NCI-H2029 (cell line): Measurements from ENCODE around the gene IL20RB.
"Not testable (repeated sequence)": the region's sequence is repeated elsewhere in the genome, so short reads cannot be mapped to it uniquely, and the experiment has no call there.

Experiments used
- DNase-seq: peaks from one replicate; lab custom pipeline; 2025; lab: John Stamatoyannopoulos, UW

IL20RB gene

DNA sequence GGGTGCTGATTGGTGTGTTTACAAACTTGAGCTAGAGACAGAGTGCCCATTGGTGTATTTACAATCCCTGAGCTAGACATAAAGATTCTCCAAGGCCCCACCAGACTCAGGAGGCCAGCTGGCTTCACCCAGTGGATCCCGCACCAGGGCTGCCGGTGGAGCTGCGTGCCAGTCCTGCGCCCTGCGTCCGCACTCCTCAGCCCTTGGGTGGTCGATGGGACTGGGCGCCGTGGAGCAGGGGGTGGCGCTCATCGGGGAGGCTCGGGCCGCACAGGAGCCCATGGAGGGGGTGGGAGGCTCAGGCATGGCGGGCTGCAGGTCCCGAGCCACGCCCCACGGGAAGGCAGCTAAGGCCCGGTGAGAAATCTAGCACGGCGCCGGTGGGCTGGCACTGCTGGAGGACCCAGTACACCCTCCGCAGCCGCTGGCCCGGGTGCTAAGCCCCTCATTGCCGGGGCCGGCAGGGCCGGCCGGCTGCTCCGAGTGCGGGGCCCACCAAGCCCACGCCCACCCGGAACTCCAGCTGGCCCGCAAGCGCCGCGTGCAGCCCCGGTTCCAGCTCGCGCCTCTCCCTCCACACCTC lies 29.7 kb downstream of the IL20RB start:
- DNase-seq: not testable (repeated sequence)

DNA sequence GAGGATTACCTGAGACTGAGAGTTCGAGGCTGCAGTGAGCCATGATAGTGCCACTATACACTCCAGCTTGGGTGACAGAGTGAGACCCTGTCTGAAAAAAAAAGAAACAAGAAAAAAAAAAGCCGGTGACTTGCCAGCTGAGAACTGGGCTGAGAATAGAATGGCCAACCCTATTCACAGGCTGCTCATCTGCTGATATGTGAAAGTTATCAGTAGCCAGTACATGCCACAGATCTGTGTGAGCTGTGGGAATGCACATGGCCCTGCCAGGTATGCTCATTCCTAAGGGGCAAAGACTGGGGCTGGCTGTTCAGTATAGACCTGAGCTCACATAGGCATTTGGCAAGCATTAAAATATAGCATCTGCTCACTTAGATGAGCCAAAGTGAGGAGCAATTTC lies 30.9 kb downstream of the IL20RB start:
- no peak for DNase-seq

DNA sequence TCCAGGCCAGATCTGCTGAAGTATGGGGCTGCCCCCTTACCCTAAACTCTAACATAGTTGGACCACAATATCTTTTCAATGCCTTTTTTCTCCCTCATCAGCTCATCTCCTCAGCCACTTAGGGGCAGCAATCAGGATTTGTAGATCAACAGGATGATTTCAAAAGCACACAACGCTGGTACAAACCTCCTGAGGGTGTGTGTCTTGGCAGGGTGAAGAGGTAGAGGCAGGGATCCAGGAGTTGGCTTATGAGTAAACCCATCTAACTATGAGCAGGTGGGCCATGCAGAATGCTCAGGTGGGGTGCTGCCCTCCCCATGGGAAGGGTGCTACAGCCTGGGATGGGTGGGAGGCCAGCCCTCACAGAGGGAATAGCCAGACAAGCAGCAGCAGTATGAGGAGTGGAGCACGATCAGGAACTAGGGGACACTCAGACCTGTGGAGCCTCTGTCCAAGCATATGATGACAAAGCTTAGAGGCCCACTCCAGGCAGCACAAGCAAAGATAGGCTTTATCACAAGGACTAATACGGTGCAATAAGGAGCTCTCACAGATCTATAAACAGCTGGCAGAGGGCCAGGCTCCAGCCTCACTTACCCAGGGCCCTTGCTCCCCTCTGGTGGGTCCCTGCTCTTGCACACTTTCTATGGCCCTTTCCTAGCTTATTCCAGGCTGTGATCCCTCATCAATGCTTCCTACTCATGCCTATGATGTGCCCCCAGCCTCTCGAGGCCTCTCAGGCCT lies 32.2 kb downstream of the IL20RB start:
- no peak for DNase-seq

DNA sequence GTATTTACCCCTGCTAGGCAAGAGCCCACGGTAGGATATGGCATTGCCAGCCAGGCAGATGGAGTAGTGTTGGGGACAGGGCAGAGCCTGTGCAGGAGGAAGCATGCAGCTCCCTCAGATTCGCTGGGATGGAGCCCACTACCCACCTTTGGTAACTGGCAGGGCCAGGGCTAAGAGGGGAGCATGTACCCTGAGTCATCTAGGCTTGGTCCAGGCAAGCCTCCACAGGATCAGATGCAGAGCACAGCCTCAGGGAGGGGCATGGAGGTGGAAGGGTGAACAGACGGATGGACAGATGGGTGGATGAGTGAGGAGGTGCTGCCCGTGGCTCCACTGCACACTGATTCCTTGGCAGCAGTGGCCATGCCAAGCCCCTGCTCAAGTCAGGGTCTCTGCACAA lies 33.0 kb downstream of the IL20RB start:
- DNase-seq: no peak

DNA sequence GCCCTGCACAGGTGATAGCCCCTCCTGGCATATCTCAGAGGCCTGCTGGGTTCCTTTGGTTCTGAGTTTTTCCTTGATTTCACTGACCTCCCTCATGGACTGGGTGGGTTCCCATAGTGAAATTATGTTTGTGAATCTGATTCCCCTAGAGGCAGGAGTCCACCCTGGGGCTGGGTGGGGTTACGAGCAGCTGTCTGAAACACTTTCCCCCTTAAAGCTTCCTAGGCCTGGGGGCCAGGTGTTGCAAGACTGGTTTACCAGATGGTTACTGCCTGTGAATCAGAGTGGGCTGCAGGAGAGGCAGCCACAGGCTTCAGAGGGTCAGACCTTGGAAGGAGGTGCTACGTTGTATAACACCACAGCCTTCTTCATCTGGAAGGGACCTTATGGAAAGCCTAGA lies 34.3 kb downstream of the IL20RB start:
- DNase-seq: no peak

DNA sequence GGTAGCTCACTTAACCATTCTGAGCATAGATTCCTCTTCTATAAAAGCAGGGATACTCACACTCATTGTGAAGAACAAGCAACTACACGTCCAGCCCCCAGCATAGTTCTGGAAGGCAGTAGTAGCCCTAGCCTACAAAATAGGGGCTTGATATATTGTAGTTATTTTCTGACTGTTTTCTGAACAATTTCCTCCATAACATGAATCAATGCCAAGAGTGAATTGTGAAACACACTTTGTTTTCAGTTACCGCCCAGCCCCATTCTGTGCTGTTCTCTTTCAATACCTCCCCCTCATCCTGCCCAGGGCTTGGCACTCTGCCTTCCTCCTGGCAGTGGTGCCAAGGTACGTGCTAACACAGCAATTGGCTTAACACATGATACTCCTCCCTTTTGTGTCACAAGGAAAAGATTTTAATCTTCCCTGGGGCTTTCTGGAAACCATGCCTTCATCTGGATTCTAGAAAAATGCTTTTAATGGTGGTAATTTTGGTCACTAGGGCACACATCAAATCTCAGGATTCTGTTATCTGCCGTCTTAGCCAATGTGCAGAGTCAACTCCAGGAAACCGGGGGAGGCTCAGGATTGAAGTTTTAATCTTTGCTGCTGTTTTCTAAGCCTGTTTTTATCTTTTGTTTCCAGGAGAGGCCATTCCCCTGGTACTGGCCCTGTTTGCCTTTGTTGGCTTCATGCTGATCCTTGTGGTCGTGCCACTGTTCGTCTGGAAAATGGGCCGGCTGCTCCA lies 37.2 kb downstream of the IL20RB start:
- peak; percentile 65 for DNase-seq

DNA sequence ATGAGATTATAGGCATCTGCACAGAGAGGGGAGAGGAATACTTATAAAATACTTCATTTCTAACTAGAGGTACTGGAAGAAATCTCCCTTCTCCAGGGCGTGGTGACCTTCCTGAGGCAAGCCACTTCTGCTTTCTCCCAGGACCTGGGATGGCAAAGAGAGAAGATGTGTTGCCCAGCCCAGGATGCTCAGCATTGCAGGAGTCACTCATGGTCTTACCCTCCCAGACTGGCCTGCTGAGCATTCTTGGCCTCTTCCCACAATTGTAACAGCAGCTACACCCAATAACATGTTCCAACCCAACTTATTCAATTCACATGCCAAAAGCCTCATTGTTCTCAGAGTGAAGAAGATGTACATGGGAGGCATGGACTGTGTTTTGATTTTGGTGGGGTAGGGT lies 37.9 kb downstream of the IL20RB start:
- DNase-seq: no peak

DNA sequence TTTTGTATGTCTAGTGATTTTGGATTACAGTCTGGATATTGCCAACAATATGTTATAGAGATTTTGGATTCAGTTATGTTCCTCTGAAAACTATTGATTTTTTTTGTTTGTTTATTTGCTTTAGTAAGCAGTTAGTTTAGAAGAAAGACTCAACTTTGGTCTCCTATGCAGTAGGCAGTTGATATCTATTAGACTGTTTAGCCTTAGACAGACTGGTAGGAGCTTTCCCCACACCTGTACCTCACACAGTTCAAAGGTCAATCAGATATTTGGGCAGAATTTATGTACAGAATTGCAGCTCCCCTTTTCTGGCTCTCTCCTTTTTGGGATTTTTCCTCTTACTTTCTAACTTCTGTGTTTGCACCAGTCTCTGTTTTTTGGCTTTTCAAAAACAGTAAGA lies 42.3 kb downstream of the IL20RB start:
- no peak for DNase-seq

DNA sequence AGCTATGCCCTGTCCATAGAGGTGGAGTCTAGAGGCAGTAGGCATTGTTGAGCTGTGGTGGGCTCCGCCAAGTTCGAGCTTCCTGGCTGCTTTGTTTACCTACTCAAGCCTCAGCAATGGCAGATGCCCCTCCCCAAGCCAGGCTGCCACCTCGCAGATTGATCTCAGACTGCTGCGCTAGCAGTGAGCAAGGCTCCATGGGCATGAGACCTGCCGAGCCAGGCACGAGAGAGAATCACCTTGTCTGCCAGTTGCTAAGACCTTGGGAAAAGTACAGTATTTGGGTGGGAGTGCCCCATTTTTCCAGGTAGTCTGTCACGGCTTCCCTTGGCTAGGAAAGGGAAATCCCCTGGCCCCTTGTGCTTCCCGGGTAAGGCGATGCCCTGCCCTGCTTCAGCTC lies 49.6 kb downstream of the IL20RB start:
- DNase-seq: not testable (repeated sequence)

DNA sequence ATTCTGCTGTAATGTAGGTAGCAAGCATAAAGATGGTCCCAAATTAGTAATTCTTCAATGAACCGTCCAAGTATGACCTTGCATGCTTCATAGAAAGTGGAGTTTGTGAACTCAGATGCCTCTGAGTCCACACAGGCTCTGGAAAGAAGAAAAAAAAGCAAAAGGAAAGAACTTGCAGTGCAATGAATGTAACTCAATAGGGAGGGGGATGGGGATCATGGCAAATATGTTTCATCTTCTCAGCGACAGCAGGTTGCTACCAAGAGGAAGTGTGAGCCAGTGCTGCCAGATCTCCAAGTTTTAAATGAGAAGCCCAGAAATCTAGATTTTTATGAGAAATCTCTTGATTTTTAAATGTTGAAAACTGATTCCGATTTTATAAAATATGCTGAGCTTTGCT lies 50.3 kb downstream of the IL20RB start:
- DNase-seq: no peak

DNA sequence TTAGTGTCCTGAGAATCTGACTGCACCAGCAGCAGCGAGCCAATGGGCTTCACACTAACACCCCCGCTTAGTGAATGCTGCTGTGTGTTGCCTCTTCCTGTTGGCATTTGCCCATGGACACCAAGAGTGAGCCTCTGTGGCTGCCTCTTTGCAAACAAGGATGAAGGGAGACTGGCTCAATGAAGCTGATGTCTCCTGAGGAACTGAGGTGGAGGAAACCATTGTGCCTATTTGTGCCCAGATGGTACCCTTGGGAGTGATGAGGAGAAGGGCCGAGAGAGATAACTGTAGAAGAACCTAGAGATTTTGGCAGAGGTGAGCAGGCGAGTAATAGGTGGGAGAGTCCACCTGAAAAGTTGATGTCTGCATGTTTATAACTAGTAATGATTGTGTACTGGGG lies 51.2 kb downstream of the IL20RB start:
- no peak for DNase-seq

DNA sequence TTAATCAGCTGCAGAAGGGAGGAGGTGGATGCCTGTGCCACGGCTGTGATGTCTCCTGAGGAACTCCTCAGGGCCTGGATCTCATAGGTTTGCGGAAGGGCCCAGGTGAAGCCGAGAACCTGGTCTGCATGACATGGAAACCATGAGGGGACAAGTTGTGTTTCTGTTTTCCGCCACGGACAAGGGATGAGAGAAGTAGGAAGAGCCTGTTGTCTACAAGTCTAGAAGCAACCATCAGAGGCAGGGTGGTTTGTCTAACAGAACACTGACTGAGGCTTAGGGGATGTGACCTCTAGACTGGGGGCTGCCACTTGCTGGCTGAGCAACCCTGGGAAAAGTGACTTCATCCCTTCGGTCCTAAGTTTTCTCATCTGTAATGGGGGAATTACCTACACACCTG lies 52.4 kb downstream of the IL20RB start:
- no peak for DNase-seq

DNA sequence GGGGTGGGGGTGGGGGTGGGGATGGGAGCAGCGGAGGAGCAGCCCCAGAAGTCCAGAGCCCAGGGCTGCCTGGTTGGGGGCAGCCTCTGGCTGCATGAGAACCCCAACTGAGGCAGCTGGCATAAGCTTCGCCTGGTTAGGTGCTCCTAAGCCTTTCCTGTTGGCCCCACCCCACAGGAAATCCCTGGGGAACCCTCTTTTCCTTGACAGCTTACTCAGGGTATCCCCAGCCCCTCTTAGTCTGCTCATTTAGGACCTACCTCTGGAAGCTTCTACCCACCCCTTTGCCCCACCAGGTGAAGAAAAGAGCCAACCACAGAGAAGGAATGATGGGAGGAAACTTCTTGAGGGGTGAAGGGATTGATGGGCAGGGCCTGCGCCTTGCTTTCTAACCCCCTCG lies 53.4 kb downstream of the IL20RB start:
- DNase-seq: no peak

DNA sequence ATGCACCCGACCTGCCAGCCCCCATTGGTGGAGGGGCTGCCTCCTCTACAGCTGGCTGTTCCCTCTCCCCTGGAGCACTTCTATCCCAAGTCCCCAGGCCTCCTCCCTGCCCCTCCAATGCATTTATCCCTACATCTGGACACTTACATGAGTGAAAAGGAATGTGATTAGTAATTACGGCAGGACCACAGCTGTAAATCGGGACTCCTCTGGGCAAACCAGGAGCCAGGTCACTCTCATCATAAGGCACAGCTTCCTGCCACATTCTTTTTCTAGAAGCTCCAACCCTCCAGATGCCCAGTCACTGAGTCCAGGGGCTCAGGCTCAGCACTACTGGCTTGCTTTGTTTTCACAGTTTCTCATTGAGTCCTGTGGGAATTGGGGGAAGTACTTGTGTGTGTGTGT lies 54.3 kb downstream of the IL20RB start:
- no peak for DNase-seq

DNA sequence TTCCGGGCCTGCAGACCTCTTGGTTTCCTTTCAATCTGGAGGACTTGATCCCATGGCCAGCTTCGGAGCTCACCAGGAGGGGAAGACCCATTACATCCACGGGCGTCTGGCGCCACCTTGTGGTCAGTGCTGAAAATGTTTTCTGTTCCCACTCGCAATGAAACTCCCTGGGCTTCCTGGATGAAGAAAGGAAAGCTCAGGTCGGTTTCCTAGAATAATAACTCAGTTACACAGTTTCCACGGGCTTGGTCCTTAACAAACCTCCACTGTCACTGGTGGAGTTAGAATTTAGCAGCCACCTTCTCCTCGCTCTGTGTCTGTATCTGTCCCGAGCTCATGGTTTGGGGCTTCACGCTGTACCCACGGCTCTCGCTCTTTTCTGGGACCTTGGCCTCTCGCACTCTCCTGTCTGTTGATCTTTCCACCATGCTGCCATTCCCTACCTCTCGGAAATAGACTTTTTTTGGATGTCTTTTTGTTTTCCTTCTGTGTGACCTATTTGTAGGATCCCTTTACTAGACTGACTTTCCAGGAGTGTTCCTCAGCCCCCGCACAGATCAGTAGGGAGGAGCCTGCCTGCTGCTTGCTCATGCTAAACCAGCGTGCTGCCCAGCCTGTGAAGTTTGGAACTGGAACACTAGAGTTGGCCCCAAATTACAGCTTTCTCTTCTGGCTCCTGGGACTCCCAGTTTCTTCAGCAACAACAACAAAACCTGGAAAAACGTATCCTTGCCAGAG lies 56.3 kb downstream of the IL20RB start:
- DNase-seq: peak; percentile 69

DNA sequence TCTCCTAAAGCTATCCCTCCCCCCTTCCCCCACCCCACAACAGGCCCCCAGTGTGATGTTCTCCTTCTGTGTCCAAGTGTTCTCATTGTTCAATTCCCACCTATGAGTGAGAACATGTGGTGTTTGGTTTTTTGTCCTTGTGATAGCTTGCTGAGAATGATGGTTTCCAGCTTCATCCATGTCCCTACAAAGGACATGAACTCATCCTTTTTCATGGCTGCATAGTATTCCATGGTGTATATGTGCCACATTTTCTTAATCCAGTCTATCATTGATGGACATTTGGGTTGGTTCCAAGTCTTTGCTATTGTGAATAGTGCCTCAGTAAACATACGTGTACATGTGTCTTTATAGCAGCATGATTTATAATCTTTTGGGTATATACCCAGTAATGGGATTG lies 59.5 kb downstream of the IL20RB start:
- DNase-seq: not testable (repeated sequence)

DNA sequence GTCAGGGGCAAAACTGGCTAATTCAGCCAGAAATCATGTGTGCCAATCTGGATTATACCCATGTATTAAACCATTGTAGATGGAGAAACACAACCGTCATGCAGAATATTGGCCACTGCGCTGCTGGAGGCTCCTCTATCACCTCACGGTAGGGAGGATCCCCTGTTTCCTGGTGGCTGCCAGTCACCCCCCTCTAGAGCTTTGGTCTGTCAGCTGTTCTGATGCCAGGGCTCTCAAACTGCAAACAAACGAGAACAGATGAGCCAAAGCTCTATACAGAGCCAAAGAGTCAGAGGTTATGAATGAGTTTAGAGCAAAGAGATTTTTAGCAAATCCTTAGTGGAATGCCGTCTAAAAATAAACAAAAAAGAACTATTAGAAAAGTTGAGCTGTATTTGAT lies 62.5 kb downstream of the IL20RB start:
- DNase-seq: no peak

DNA sequence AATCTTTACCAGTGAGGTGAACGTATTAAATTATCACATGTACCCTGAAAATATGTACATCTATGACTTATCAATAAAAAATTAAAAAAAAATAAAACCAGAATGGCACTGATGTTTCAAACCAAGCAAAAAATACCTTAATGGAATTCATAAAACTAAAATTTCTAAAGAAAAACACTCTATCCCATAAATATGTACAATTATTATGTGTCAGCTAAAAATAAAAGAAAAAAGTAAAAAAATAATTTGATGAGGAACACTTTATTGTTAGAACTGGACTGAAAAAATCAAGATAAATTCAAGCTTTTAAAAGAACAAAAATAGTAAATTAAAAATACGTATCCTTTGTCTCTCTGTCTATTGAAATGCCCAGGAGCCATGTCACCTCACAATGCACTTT lies 63.1 kb downstream of the IL20RB start:
- DNase-seq: no peak

DNA sequence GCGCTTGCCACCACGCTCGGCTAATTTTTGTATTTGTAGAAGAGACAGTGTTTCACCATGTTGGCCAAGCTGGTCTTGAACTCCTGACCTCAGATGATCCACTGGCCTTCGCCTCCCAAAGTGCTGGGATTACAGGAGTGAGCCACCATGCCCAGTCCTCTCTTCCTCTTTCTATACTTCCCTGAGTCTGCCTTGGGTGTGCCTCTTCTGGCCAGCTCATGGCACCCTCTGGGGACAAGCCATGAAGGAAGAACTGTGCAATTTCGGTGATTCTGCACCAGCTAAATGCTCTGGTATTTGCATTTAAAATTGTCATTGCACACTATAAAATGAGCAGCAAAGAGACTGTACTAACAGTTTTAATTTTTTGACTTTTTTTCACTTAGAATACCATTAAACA lies 66.6 kb downstream of the IL20RB start:
- DNase-seq: no peak

DNA sequence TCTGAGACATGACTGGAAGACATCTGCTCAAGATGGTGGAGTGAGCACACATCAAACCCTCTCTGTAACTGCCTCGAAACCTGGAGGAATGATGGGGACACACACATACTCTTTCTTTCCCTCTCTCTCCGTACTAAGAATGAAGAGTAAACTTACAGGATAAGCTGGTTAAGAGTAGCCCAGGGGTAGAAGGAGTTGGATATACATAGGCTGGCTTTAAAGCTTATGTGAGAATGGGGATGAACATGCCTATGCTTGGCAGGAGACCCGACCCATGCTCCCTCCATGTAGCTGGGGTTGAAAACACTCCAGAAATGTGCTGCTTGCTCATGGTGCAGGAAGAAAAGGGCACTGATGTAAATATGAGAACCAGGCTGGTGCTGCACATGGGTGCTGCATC lies 68.9 kb downstream of the IL20RB start:
- DNase-seq: no peak

DNA sequence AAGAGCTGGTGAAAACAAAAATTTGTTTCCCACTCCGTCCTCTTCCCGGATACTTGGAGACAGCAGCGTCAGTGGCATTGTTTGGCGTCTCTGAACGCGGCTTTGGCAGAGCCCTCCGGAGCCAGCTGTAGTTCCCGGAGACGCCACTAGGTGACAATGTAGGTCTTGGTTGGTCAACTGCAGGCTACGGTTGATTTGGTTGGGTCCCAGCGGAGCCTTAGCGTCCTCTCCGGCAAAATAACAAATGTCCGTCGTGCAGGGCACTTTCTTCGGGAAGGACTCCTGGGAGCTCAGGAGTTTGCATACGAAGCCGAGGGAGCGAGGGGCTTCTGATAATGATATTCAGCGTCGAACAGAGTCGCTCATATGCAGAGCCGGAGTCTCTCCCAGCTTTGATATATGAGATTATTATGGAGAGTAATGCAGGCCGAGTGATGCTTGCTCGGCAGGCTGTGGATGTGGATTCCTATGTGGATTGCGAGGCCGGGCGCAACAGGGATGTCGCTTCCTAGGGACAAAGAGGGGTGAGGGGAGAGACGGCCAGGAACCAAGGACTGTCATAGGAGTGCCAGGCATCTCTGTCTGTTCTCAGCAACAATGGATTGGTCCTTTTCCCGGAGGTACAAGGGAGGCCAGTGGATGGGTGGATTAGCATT lies 74.8 kb downstream of the IL20RB start:
- peak; percentile 70 for DNase-seq

DNA sequence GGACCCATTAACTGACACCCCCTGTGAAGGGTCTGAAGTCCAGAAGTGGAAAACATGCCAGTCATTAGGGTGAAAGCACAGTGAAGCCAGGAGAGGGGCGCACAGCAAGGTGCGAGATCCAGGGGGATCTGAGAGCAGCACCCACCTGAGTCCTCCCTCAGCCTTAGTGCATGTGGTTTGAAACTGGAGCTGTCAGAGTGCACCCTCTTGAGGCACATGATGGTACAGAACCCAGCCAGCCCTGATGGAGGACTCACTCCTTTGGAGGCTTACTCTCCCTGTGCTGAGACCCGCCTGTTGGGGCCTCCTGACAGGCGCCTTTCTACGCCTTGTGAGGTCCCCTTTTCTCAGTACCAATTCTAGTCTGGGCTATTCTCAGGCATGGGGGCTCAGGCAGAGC lies 77.8 kb downstream of the IL20RB start:
- no peak for DNase-seq
